ENCODE results near the gene BLM.

The BLM gene

GRCh38 chr15:90769375-90769774 lies 52.2 kb downstream of the BLM start:
- H3K36me3 Mint-ChIP-seq (ENCODE audit: low read depth) = peaks cover 33% of the 10 kb centered on the region
- H3K4me1 Mint-ChIP-seq = no peaks in the 10 kb centered on the region
- H3K9me3 Mint-ChIP-seq = no peaks in the 10 kb centered on the region
- ATAC-seq (no peak), DNase-seq (no peak)
- no peak overlapping the region for H3K27ac Mint-ChIP-seq
- no peaks in the 10 kb centered on the region for H3K27me3 Mint-ChIP-seq
- no peak overlapping the region for H3K4me3 Mint-ChIP-seq

- peaks cover 36% of the 10 kb centered on the region for H3K36me3 Mint-ChIP-seq (ENCODE audit: low read depth)
These were observed 56.3 kb downstream of the BLM start for GRCh38 chr15:90773485-90773884.

GRCh38 chr15:90774731-90775514 lies 57.8 kb downstream of the BLM start:
- no peak for ATAC-seq
- no peak overlapping the region for H3K4me3 Mint-ChIP-seq
- no peak overlapping the region for H3K27ac Mint-ChIP-seq
- no peaks in the 10 kb centered on the region for H3K9me3 Mint-ChIP-seq
- peaks cover 38% of the 10 kb centered on the region for H3K36me3 Mint-ChIP-seq (ENCODE audit: low read depth)
- no peaks in the 10 kb centered on the region for H3K27me3 Mint-ChIP-seq
- no peaks in the 10 kb centered on the region for H3K4me1 Mint-ChIP-seq
- no peak for DNase-seq

More at GRCh38 chr15:90773485-90773884, 56.3 kb downstream of the BLM start:
- H3K9me3 Mint-ChIP-seq = no peaks in the 10 kb centered on the region
- H3K27me3 Mint-ChIP-seq = no peaks in the 10 kb centered on the region
- no peaks in the 10 kb centered on the region for H3K4me1 Mint-ChIP-seq
- DNase-seq (no peak), ATAC-seq (no peak)
- no peak overlapping the region for H3K4me3 Mint-ChIP-seq
- H3K27ac Mint-ChIP-seq = no peak overlapping the region

- Mint-ChIP-seq H3K27ac (peak overlapping the region; percentile 70), H3K36me3 (ENCODE audit: low read depth) (peaks cover 55% of the 10 kb centered on the region), H3K4me3 (no peak overlapping the region), H3K9me3 (peaks cover 3% of the 10 kb centered on the region), H3K4me1 (peaks cover 16% of the 10 kb centered on the region), H3K27me3 (no peaks in the 10 kb centered on the region)
- no peak for ATAC-seq
- no peak for DNase-seq
These were observed 63.8 kb downstream of the BLM start for GRCh38 chr15:90780916-90781315.

GRCh38 chr15:90782442-90782841 lies 65.3 kb downstream of the BLM start:
- ATAC-seq = no peak
- Mint-ChIP-seq H3K9me3 (peaks cover 3% of the 10 kb centered on the region), H3K4me3 (no peak overlapping the region), H3K27me3 (no peaks in the 10 kb centered on the region), H3K4me1 (peaks cover 16% of the 10 kb centered on the region), H3K36me3 (ENCODE audit: low read depth) (peaks cover 59% of the 10 kb centered on the region), H3K27ac (no peak overlapping the region)
- no peak for DNase-seq

- Mint-ChIP-seq H3K36me3 (ENCODE audit: low read depth) (peaks cover 47% of the 10 kb centered on the region), H3K27me3 (no peaks in the 10 kb centered on the region), H3K27ac (no peak overlapping the region), H3K9me3 (no peaks in the 10 kb centered on the region), H3K4me1 (no peaks in the 10 kb centered on the region), H3K4me3 (no peak overlapping the region)
- DNase-seq = no peak
- ATAC-seq = no peak
These were observed 70.7 kb downstream of the BLM start for GRCh38 chr15:90787881-90788280.

- Mint-ChIP-seq H3K27ac (no peak overlapping the region), H3K4me1 (peaks cover 7% of the 10 kb centered on the region), H3K9me3 (no peaks in the 10 kb centered on the region), H3K4me3 (no peak overlapping the region), H3K27me3 (no peaks in the 10 kb centered on the region), H3K36me3 (ENCODE audit: low read depth) (peaks cover 55% of the 10 kb centered on the region)
- no peak for ATAC-seq
- DNase-seq = no peak
These were observed 72.3 kb downstream of the BLM start for GRCh38 chr15:90789462-90789861.

GRCh38 chr15:90790057-90790456 lies 72.9 kb downstream of the BLM start:
- H3K9me3 Mint-ChIP-seq = no peaks in the 10 kb centered on the region

GRCh38 chr15:90790561-90790960 lies 73.4 kb downstream of the BLM start:
- ATAC-seq (no peak), DNase-seq (no peak)
- H3K27me3 Mint-ChIP-seq = no peaks in the 10 kb centered on the region
- no peaks in the 10 kb centered on the region for H3K9me3 Mint-ChIP-seq
- no peak overlapping the region for H3K4me3 Mint-ChIP-seq
- H3K36me3 Mint-ChIP-seq (ENCODE audit: low read depth) = peaks cover 50% of the 10 kb centered on the region
- H3K4me1 Mint-ChIP-seq = peaks cover 7% of the 10 kb centered on the region
- no peak overlapping the region for H3K27ac Mint-ChIP-seq

More at GRCh38 chr15:90790057-90790456, 72.9 kb downstream of the BLM start:
- Mint-ChIP-seq H3K4me1 (peaks cover 7% of the 10 kb centered on the region), H3K36me3 (ENCODE audit: low read depth) (peaks cover 54% of the 10 kb centered on the region), H3K4me3 (no peak overlapping the region), H3K27ac (no peak overlapping the region), H3K27me3 (no peaks in the 10 kb centered on the region)
- ATAC-seq = no peak
- no peak for DNase-seq

- Mint-ChIP-seq H3K27me3 (no peaks in the 10 kb centered on the region), H3K9me3 (no peaks in the 10 kb centered on the region), H3K4me3 (no peak overlapping the region), H3K27ac (no peak overlapping the region), H3K4me1 (peaks cover 7% of the 10 kb centered on the region), H3K36me3 (ENCODE audit: low read depth) (peaks cover 47% of the 10 kb centered on the region)
- ATAC-seq = no peak
- no peak for DNase-seq
These were observed 77.4 kb downstream of the BLM start for GRCh38 chr15:90794538-90794937.

GRCh38 chr15:90799639-90800170 lies 82.6 kb downstream of the BLM start:
- no peak for DNase-seq
- H3K27ac Mint-ChIP-seq = no peak overlapping the region
- H3K27me3 Mint-ChIP-seq = no peaks in the 10 kb centered on the region
- H3K4me1 Mint-ChIP-seq = no peaks in the 10 kb centered on the region
- peaks cover 45% of the 10 kb centered on the region for H3K36me3 Mint-ChIP-seq (ENCODE audit: low read depth)
- no peak for ATAC-seq
- no peak overlapping the region for H3K4me3 Mint-ChIP-seq
- no peaks in the 10 kb centered on the region for H3K9me3 Mint-ChIP-seq

GRCh38 chr15:90801803-90802202 lies 84.7 kb downstream of the BLM start:
- DNase-seq = no peak
- no peak for ATAC-seq
- H3K4me1 Mint-ChIP-seq = peaks cover 3% of the 10 kb centered on the region
- no peaks in the 10 kb centered on the region for H3K27me3 Mint-ChIP-seq
- H3K9me3 Mint-ChIP-seq = no peaks in the 10 kb centered on the region
- peaks cover 35% of the 10 kb centered on the region for H3K36me3 Mint-ChIP-seq (ENCODE audit: low read depth)
- no peak overlapping the region for H3K4me3 Mint-ChIP-seq
- H3K27ac Mint-ChIP-seq = no peak overlapping the region

- peaks cover 11% of the 10 kb centered on the region for H3K4me1 Mint-ChIP-seq
- H3K36me3 Mint-ChIP-seq (ENCODE audit: low read depth) = peaks cover 57% of the 10 kb centered on the region
- DNase-seq (no peak), ATAC-seq (no peak)
- no peak overlapping the region for H3K4me3 Mint-ChIP-seq
- H3K9me3 Mint-ChIP-seq = no peaks in the 10 kb centered on the region
- no peaks in the 10 kb centered on the region for H3K27me3 Mint-ChIP-seq
- H3K27ac Mint-ChIP-seq = no peak overlapping the region
These were observed 90.1 kb downstream of the BLM start for GRCh38 chr15:90807074-90807785.

GRCh38 chr15:90807786-90808086 lies 90.6 kb downstream of the BLM start:
- Mint-ChIP-seq H3K27ac (no peak overlapping the region), H3K4me3 (no peak overlapping the region), H3K27me3 (no peaks in the 10 kb centered on the region), H3K36me3 (ENCODE audit: low read depth) (peaks cover 60% of the 10 kb centered on the region), H3K9me3 (no peaks in the 10 kb centered on the region), H3K4me1 (peaks cover 11% of the 10 kb centered on the region)
- DNase-seq = no peak
- ATAC-seq = peak; percentile 46

- peaks cover 13% of the 10 kb centered on the region for H3K4me1 Mint-ChIP-seq
- H3K27ac Mint-ChIP-seq = no peak overlapping the region
- H3K27me3 Mint-ChIP-seq = no peaks in the 10 kb centered on the region
- ATAC-seq (no peak), DNase-seq (no peak)
- H3K9me3 Mint-ChIP-seq = no peaks in the 10 kb centered on the region
- peaks cover 64% of the 10 kb centered on the region for H3K36me3 Mint-ChIP-seq (ENCODE audit: low read depth)
- no peak overlapping the region for H3K4me3 Mint-ChIP-seq
These were observed 91.5 kb downstream of the BLM start for GRCh38 chr15:90808517-90809235.
